ENCODE measurements around the gene MCU. TPM values are rescaled to one million over a fixed set of nuclear protein-coding genes. Genes with fewer than 3 reads are reported as not detected.
A peak's percentile ranks its signal among the peaks of the same experiment; 100 is the strongest.
"Not testable (repeated sequence)": the region's sequence is repeated elsewhere in the genome, so short reads cannot be mapped to it uniquely, and the experiment has no call there.

The MCU gene
- total RNA-seq (ENCODE audit: low replicate concordance) = 54.2 and 66.3 TPM in 2 replicates

DNA sequence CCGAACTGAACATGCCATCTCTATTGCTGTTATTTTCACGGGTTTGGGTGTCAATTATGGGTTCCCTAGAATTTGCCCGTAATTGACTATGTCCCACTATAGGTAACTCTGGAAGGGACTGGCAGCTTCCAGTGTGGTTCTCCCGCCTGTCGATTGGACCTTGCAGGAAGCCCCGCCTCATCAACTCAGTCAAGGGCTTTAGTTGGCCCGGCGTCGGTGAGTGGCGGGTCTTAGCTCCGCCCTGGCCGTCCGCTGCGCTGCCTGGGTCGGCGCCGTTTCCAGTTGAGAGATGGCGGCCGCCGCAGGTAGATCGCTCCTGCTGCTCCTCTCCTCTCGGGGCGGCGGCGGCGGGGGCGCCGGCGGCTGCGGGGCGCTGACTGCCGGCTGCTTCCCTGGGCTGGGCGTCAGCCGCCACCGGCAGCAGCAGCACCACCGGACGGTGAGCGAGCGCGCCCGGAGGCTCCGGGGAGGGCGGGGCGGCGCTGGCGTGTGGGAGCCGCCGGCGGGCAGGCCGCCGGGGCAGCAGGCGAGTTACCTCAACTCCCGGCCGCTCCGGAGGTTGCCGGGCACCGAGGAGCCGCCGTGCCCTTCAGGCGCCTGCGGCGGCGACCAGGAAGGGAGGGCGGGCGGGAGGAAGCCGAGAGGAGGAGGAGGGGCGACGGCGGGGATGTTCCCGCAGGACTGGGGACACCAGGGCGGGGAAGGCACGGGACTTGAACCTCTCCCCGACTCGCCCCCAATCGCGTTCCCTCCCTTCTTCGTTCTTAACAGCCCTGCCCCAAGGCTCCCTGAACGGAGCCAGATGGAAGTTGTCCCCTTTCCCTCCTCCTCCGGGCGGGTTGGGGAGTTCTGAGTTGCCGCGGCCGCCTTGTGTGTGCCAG, at the start of gene MCU:
TSS of gene MCU (plus strand) at position 281 of the 881 bp plus-strand sequence. CDS start at position 290, 9 bp downstream.
- peak; percentile 98 for DNase-seq (ENCODE audit: low spot score)
- Histone ChIP-seq H3K4me1 (peaks cover 9% of the 10 kb centered on the region), H2AFZ (replicated peaks) (peak within 1 kb of the TSS; percentile 16), H3K9me3 (ENCODE audit: low read depth) (no peaks in the 10 kb centered on the region), H3K27me3 (no peaks in the 10 kb centered on the region), H3F3A (ENCODE audit: low read depth) (no peaks in the 10 kb centered on the region), H3K4me2 (peak within 1 kb of the TSS; percentile 80), H3K4me3 (peak within 1 kb of the TSS; percentile 92), H3K27ac (no peak within 1 kb of the TSS), H3K36me3 (no peaks in the 10 kb centered on the region), H3K79me2 (ENCODE audit: low read depth) (peaks cover 48% of the 10 kb centered on the region), H3K9ac (peak within 1 kb of the TSS; percentile 74), H4K20me1 (ENCODE audit: low read depth) (peaks cover 31% of the 10 kb centered on the region)
- Mint-ChIP-seq H3K36me3 (no peaks in the 10 kb centered on the region), H3K4me3 (peak within 1 kb of the TSS; percentile 95), H3K27me3 (ENCODE audit: insufficient read depth, low read depth) (no peaks in the 10 kb centered on the region), H3K27ac (peak within 1 kb of the TSS; percentile 65), H3K9me3 (no peaks in the 10 kb centered on the region), H3K4me1 (peaks cover 37% of the 10 kb centered on the region)
- TF ChIP-seq EZH2 (IDR thresholded peaks at IDR 0.05) (no peak), CTCF (IDR thresholded peaks at IDR 0.05) (no peak), EZH2phosphoT487 (IDR thresholded peaks at IDR 0.05) (no peak)

GRCh38 chr10:72642318-72642717, 49.6 kb upstream of the MCU start:
- Mint-ChIP-seq H3K36me3 (no peaks in the 10 kb centered on the region), H3K4me3 (no peak overlapping the region), H3K27ac (no peak overlapping the region), H3K27me3 (ENCODE audit: insufficient read depth, low read depth) (no peaks in the 10 kb centered on the region), H3K9me3 (peaks cover 2% of the 10 kb centered on the region), H3K4me1 (peaks cover 2% of the 10 kb centered on the region)
- H3K9me3 ChIP-seq (ENCODE audit: low read depth) = no peaks in the 10 kb centered on the region
- H3F3A ChIP-seq (ENCODE audit: low read depth) = no peaks in the 10 kb centered on the region
- no peak overlapping the region for H2AFZ ChIP-seq (replicated peaks)
- no peaks in the 10 kb centered on the region for H3K36me3 ChIP-seq
- no peak overlapping the region for H3K27ac ChIP-seq
- no peak for TF ChIP-seq CTCF (IDR thresholded peaks at IDR 0.05)
- TF ChIP-seq EZH2phosphoT487 (IDR thresholded peaks at IDR 0.05) = no peak
- TF ChIP-seq EZH2 (IDR thresholded peaks at IDR 0.05) = no peak
- H4K20me1 ChIP-seq (ENCODE audit: low read depth) = no peaks in the 10 kb centered on the region
- H3K79me2 ChIP-seq (ENCODE audit: low read depth) = no peaks in the 10 kb centered on the region
- H3K9ac ChIP-seq = no peak overlapping the region
- H3K27me3 ChIP-seq = no peaks in the 10 kb centered on the region
- H3K4me2 ChIP-seq = no peak overlapping the region
- DNase-seq (ENCODE audit: low spot score) = no peak
- no peak overlapping the region for H3K4me3 ChIP-seq
- no peaks in the 10 kb centered on the region for H3K4me1 ChIP-seq

DNA sequence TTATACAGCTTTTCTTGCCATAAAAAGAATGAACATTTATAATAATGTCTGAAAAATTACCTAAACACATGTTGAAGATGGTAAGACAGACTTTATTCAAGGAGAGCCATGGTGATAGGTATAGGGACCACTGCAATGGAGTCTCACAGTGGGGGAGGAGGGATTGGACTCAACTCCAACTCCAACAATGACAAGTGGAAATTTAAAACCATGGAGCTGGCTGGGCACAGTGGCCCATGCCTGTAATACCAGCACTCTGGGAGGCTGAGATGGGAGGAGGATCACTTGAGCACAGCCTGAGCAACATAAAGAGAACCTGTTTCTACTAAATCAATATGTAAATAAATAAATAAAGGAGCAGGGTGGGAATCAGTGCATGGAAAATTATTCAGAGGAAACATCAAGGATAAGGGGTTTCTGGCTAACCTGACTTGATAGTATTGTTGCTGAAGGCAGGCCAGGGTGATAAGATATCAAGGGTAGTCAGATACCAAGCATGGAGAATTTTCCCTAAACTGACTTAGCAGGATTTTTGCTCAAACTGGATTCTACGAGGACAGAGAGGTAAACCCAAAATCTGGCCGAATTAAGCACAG, 46.6 kb upstream of the MCU start:
- Histone ChIP-seq H3F3A (ENCODE audit: low read depth) (no peaks in the 10 kb centered on the region), H3K4me1 (no peaks in the 10 kb centered on the region), H3K79me2 (ENCODE audit: low read depth) (no peaks in the 10 kb centered on the region), H3K4me3 (no peak overlapping the region), H4K20me1 (ENCODE audit: low read depth) (no peaks in the 10 kb centered on the region), H3K36me3 (no peaks in the 10 kb centered on the region), H3K27ac (no peak overlapping the region), H3K9me3 (ENCODE audit: low read depth) (no peaks in the 10 kb centered on the region), H3K27me3 (no peaks in the 10 kb centered on the region), H2AFZ (replicated peaks) (no peak overlapping the region), H3K9ac (no peak overlapping the region), H3K4me2 (no peak overlapping the region)
- no peaks in the 10 kb centered on the region for H3K36me3 Mint-ChIP-seq
- DNase-seq (ENCODE audit: low spot score) = no peak
- no peaks in the 10 kb centered on the region for H3K27me3 Mint-ChIP-seq (ENCODE audit: insufficient read depth, low read depth)
- no peak overlapping the region for H3K27ac Mint-ChIP-seq
- no peaks in the 10 kb centered on the region for H3K9me3 Mint-ChIP-seq
- H3K4me3 Mint-ChIP-seq = no peak overlapping the region
- no peaks in the 10 kb centered on the region for H3K4me1 Mint-ChIP-seq
- TF ChIP-seq EZH2 (IDR thresholded peaks at IDR 0.05) (no peak), EZH2phosphoT487 (IDR thresholded peaks at IDR 0.05) (no peak), CTCF (IDR thresholded peaks at IDR 0.05) (no peak)

DNA sequence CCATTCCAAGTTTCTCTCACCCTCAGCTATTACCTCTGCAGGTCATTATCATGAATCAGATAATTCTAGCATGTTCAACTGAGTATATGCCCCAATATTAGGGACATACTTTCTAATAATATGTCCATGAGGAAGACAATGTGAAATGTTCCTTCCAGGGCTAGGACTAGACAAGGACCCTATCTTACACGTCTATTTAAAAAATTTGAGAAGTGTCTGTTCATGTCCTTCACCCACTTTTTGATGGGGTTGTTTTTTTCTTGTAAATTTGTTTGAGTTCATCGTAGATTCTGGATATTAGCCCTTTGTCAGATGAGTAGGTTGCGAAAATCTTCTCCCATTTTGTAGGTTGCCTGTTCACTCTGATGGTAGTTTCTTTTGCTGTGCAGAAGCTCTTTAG, 45.0 kb upstream of the MCU start:
- H3K4me3 Mint-ChIP-seq; H3K27ac ChIP-seq; DNase-seq (ENCODE audit: low spot score); H2AFZ ChIP-seq (replicated peaks); H3K4me1 Mint-ChIP-seq; H3K36me3 ChIP-seq; H3K27ac Mint-ChIP-seq; H3K79me2 ChIP-seq (ENCODE audit: low read depth); H3K9me3 Mint-ChIP-seq; H3K27me3 Mint-ChIP-seq (ENCODE audit: insufficient read depth, low read depth); H3K27me3 ChIP-seq; H3K4me1 ChIP-seq; H3K4me3 ChIP-seq; H3K36me3 Mint-ChIP-seq; H3K9me3 ChIP-seq (ENCODE audit: low read depth); H3K9ac ChIP-seq; H3K4me2 ChIP-seq; H3F3A ChIP-seq (ENCODE audit: low read depth); H4K20me1 ChIP-seq (ENCODE audit: low read depth): not testable (repeated sequence)

Measured in neural progenitor cell (in vitro differentiated cells).